H9 (cell line): ENCODE measurements around the gene ASB4. TPM values are rescaled to one million over a fixed set of nuclear protein-coding genes. Genes with fewer than 3 reads are reported as not detected.

Source experiments
- DNase-seq: peaks from one replicate; pipeline ENCODE4 v3.0.0-alpha.2; 2017
- H2AFZ ChIP-seq: one replicate; pipeline ENCODE4 v1.6.1; 2013; ENCODE audit warnings: mild to moderate bottlenecking, low read length, control low read depth, moderate library complexity
- H2AK5ac ChIP-seq: 2 replicates; pipeline ENCODE4 v1.6.1; 2013; ENCODE audit warnings: low read length, control low read depth, mixed read lengths; ENCODE audit not compliant: insufficient read length
- H2BK120ac ChIP-seq: one replicate; pipeline ENCODE4 v1.6.1; 2013; ENCODE audit warnings: low read depth, mild to moderate bottlenecking, low read length, control low read depth, inconsistent platforms; ENCODE audit not compliant: poor library complexity, severe bottlenecking
- H2BK12ac ChIP-seq: 2 replicates; pipeline ENCODE4 v1.6.1; 2013; ENCODE audit warnings: low read length, control low read depth, mixed read lengths, low read depth; ENCODE audit not compliant: insufficient read length
- H2BK15ac ChIP-seq: 2 replicates; pipeline ENCODE4 v1.6.1; 2013; ENCODE audit warnings: low read depth, low read length, control low read depth
- H2BK20ac ChIP-seq: one replicate; pipeline ENCODE4 v1.6.1; 2013; ENCODE audit warnings: low read depth, mild to moderate bottlenecking, low read length, control low read depth, inconsistent platforms; ENCODE audit not compliant: poor library complexity, severe bottlenecking
- H2BK5ac ChIP-seq: 2 replicates; pipeline ENCODE4 v1.6.1; 2013; ENCODE audit warnings: low read length, control low read depth, mixed read lengths; ENCODE audit not compliant: insufficient read length
- H3K14ac ChIP-seq: 2 replicates; pipeline ENCODE4 v1.6.1; 2013; ENCODE audit warnings: low read length, control low read depth; ENCODE audit not compliant: insufficient read depth
- H3K18ac ChIP-seq: 2 replicates; pipeline ENCODE4 v1.6.1; 2013; ENCODE audit warnings: low read depth, mild to moderate bottlenecking, mixed read lengths, low read length, control low read depth; ENCODE audit not compliant: insufficient read length
- H3K23ac ChIP-seq: 2 replicates; pipeline ENCODE4 v1.6.1; 2013; ENCODE audit warnings: low read length, control low read depth, mixed read lengths, low read depth; ENCODE audit not compliant: insufficient read length
- H3K23me2 ChIP-seq: 2 replicates; pipeline ENCODE4 v1.6.1; 2013; ENCODE audit warnings: low read depth, mild to moderate bottlenecking, mixed read lengths, low read length, control low read depth; ENCODE audit not compliant: insufficient read length, poor library complexity, severe bottlenecking
- H3K27ac ChIP-seq: 2 replicates; pipeline ENCODE4 v1.5.1; 2013; ENCODE audit warnings: low read length, control low read depth, mixed read lengths, low read depth; ENCODE audit not compliant: insufficient read length
- H3K27me3 ChIP-seq: 2 replicates; pipeline ENCODE4 v1.6.1; 2013; ENCODE audit warnings: low read length, control low read depth, inconsistent platforms; ENCODE audit not compliant: insufficient read depth
- H3K4ac ChIP-seq: 2 replicates; pipeline ENCODE4 v1.6.1; 2013; ENCODE audit warnings: low read depth, mild to moderate bottlenecking, control low read depth, inconsistent platforms, low read length, moderate library complexity
- H3K4me1 ChIP-seq: 2 replicates; pipeline ENCODE4 v1.6.1; 2013; ENCODE audit warnings: low read length, control low read depth, inconsistent platforms; ENCODE audit not compliant: insufficient read depth
- H3K4me2 ChIP-seq: 2 replicates; pipeline ENCODE4 v1.6.1; 2013; ENCODE audit warnings: low read length, control low read depth, mixed read lengths; ENCODE audit not compliant: insufficient read length, insufficient read depth
- H3K56ac ChIP-seq: 2 replicates; pipeline ENCODE4 v1.6.1; 2013; ENCODE audit warnings: low read depth, mild to moderate bottlenecking, mixed read lengths, low read length, control low read depth; ENCODE audit not compliant: insufficient read length
- H3K79me1 ChIP-seq: 2 replicates; pipeline ENCODE4 v1.6.1; 2013; ENCODE audit warnings: low read depth, mild to moderate bottlenecking, moderate library complexity, low read length, control low read depth, inconsistent platforms; ENCODE audit not compliant: insufficient read depth, poor library complexity, severe bottlenecking
- H3K79me2 ChIP-seq: 2 replicates; pipeline ENCODE4 v1.6.1; 2013; ENCODE audit warnings: low read length, control low read depth, inconsistent platforms; ENCODE audit not compliant: insufficient read depth
- H3K9ac ChIP-seq: 2 replicates; pipeline ENCODE4 v1.6.1; 2013; ENCODE audit warnings: low read length, control low read depth, mixed read lengths; ENCODE audit not compliant: insufficient read length; ENCODE audit errors: extremely low read depth
- H3K9me3 ChIP-seq: one replicate; pipeline ENCODE4 v1.6.1; 2013; ENCODE audit warnings: low read depth, low read length, inconsistent platforms; ENCODE audit not compliant: control insufficient read depth
- H3T11ph ChIP-seq: one replicate; pipeline ENCODE4 v1.6.1; 2013; ENCODE audit warnings: mild to moderate bottlenecking, low read length, control low read depth, inconsistent platforms
- H4K20me1 ChIP-seq: one replicate; pipeline ENCODE4 v1.6.1; 2013; ENCODE audit not compliant: control insufficient read depth, insufficient read length, insufficient read depth
- H4K5ac ChIP-seq: 2 replicates; pipeline ENCODE4 v1.6.1; 2013; ENCODE audit warnings: low read depth, mild to moderate bottlenecking, mixed read lengths, low read length, control low read depth; ENCODE audit not compliant: insufficient read length
- H4K8ac ChIP-seq: replicated peaks from 2 replicates; pipeline ENCODE4 v1.6.1; 2013; ENCODE audit warnings: low read length, control low read depth, mixed read lengths, low read depth; ENCODE audit not compliant: insufficient read length
- H4K91ac ChIP-seq: 2 replicates; pipeline ENCODE4 v1.6.1; 2013; ENCODE audit warnings: low read depth, mild to moderate bottlenecking, moderate library complexity, mixed read lengths, low read length, control low read depth; ENCODE audit not compliant: insufficient read length
- H3K27ac Mint-ChIP-seq, 3 experiments: 2 replicates in 2 of 3; 3 replicates in 1 of 3; pipeline ENCODE4 v1.8.0; 2020 to 2021; ENCODE audit warnings: mixed read lengths in 3 of 3, mild to moderate bottlenecking in 1 of 3, moderate library complexity in 1 of 3
- H3K27me3 Mint-ChIP-seq: 2 replicates; pipeline ENCODE4 v1.8.0; 2021; ENCODE audit warnings: low read depth, mild to moderate bottlenecking, moderate library complexity, mixed read lengths
- H3K36me3 Mint-ChIP-seq, 3 experiments: 2 replicates in 2 of 3; 3 replicates in 1 of 3; pipeline ENCODE4 v1.8.0; 2020 to 2021; ENCODE audit warnings: low read depth in 3 of 3, mixed read lengths in 3 of 3; ENCODE audit not compliant: insufficient read depth in 1 of 3
- H3K4me1 Mint-ChIP-seq, 2 experiments: 2 replicates each; pipeline ENCODE4 v1.8.0; 2020; ENCODE audit warnings: mixed read lengths in 2 of 2
- H3K4me3 Mint-ChIP-seq, 2 experiments: 2 replicates in 1 of 2; 3 replicates in 1 of 2; pipeline ENCODE4 v1.8.0; 2020 to 2021; ENCODE audit warnings: mild to moderate bottlenecking in 2 of 2, mixed read lengths in 2 of 2, moderate library complexity in 1 of 2
- H3K9me3 Mint-ChIP-seq, 2 experiments: 2 replicates in 1 of 2; 3 replicates in 1 of 2; pipeline ENCODE4 v1.8.0; 2020; ENCODE audit warnings: mild to moderate bottlenecking in 2 of 2, mixed read lengths in 2 of 2, moderate library complexity in 1 of 2
- CTCF ChIP-seq: fragments of 200-600 bp; sonication (generic); conservative IDR thresholded peaks from 3 replicates; pipeline ENCODE4 v1.8.0; 2021; ENCODE audit warnings: antibody characterized with exemption, mild to moderate bottlenecking
- WGBS: extraction: QIAGEN DNeasy Blood & Tissue Kit; methylation state at CpG from one replicate; pipeline ENCODE4 v1.1.7; 2013; ENCODE audit warnings: missing lambda C conversion rate, low lambda C conversion rate, mixed read lengths; ENCODE audit not compliant: insufficient read length; ENCODE audit errors: extremely low coverage; 5-methylcytosine and 5-hydroxymethylcytosine counted together
- total RNA-seq: library from RNA; stranded (reverse); gene quantifications from 2 replicates; pipeline ENCODE4 v1.2.1, GENCODE V29; 2021

ASB4 gene
- total RNA-seq, 1 experiment from 2014 or later, result not detected

DNA sequence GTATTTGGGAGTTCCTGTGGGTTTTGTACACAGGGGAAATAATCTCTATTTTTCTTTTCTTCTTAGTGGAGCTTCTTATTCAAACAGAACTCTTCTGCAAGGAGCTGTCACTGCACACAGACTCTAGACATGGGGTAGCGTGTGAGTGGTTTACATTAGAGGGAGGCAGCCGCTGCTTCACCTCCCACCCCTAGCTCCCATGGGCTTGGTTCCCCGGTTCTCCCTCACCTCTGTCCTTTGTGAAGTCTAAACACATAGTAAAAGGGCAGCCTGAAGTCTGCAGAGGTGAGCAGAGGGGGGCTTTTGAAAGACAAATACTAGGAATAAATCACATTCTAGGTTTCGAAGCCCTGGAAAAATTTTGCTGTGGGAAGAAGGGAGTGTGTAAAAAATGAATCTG lies 5.5 kb downstream of the ASB4 start:
- H3K14ac ChIP-seq, result no peak overlapping the region
- H2BK120ac ChIP-seq, result no peak overlapping the region
- no peak overlapping the region for H3K18ac ChIP-seq
- Mint-ChIP-seq H3K4me3 (no peak overlapping the region), H3K27me3 (peaks cover 4% of the 10 kb centered on the region; the same call in 1 of the 2 replicates), H3K27ac (no peak overlapping the region), H3K36me3 (no peaks in the 10 kb centered on the region), H3K4me1 (peaks cover 15 to 25% of the 10 kb centered on the region in 2 experiments), H3K9me3 (no peaks in the 10 kb centered on the region)
- H2BK12ac ChIP-seq, result no peak overlapping the region
- H3K56ac ChIP-seq, result no peak overlapping the region
- H3K27me3 ChIP-seq, result no peaks in the 10 kb centered on the region
- no peaks in the 10 kb centered on the region for H4K20me1 ChIP-seq
- H4K5ac ChIP-seq, result no peak overlapping the region
- no peaks in the 10 kb centered on the region for H3K9me3 ChIP-seq
- H2BK5ac ChIP-seq, result no peak overlapping the region
- H3K23me2 ChIP-seq, result no peaks in the 10 kb centered on the region
- no peak overlapping the region for H3K27ac ChIP-seq
- no peak overlapping the region for H2BK20ac ChIP-seq
- H4K91ac ChIP-seq, result no peak overlapping the region
- H3K4ac ChIP-seq, result no peak overlapping the region
- no peak overlapping the region for H3T11ph ChIP-seq
- H3K79me2 ChIP-seq, result no peaks in the 10 kb centered on the region
- no peak overlapping the region for H3K9ac ChIP-seq
- no peak overlapping the region for H3K4me2 ChIP-seq
- H2BK15ac ChIP-seq, result no peak overlapping the region
- H3K4me1 ChIP-seq, result peaks cover 4% of the 10 kb centered on the region; the same call in 1 of the 2 replicates
- TF ChIP-seq CTCF, result no peak
- no CpG with 5 or more reads among the region's 4 CpGs for WGBS
- H4K8ac ChIP-seq, result no peak overlapping the region
- no peaks in the 10 kb centered on the region for H3K79me1 ChIP-seq
- no peak for DNase-seq
- H2AK5ac ChIP-seq, result no peak overlapping the region
- no peak overlapping the region for H3K23ac ChIP-seq
- H2AFZ ChIP-seq, result no peak overlapping the region
